NB4 (cell line): Measurements from ENCODE around the gene RNF126.

Source experiments
- POLR2A ChIP-seq: IDR thresholded peaks from 2 replicates; pipeline ENCODE4 v1.6.1; 2011; ENCODE audit warnings: mild to moderate bottlenecking; ENCODE audit not compliant: insufficient read length; ENCODE audit errors: extremely low read depth
- TF ChIP-seq, protein P1 (sequence below): IDR thresholded peaks from one replicate; pipeline ENCODE4 v1.5.1; 2012; ENCODE audit warnings: low read depth, low read length

DNA sequence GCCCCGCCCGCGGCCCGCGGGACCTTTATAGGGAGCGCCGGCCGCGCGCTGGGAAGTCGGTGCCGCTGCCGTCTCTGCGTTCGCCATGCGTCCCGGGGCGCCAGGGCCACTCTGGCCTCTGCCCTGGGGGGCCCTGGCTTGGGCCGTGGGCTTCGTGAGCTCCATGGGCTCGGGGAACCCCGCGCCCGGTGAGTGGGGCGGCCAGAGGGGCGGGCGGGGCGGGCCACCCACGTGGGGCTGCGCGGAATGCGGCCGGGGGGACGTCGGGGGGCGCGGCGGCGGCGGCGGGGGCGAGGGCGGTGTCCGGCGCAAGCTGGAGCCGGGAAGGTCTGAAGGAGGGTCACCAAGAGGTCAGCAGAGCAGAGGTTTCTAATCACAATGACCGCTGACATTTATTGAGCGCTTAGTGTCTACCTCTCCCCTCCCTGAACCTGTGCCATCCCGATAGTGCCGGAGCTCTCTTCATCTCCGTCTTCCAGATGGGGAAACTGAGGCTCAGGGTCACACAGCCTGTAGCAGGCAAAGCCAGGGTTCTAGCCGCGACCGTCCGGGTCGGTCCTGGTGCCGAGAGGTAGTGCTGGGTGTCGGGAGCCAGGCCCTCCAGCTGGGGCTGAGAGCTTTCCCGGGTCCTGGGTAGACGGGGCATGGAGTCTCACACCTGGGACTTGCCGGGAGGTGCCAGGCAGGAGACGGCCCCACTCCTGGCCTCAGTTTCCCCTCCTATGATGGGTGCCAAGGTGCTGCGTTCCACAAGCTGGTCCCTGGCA is 13.5 kb upstream of the RNF126 start, which contains the start of gene FSTL3:
- TF ChIP-seq, protein P1, sequence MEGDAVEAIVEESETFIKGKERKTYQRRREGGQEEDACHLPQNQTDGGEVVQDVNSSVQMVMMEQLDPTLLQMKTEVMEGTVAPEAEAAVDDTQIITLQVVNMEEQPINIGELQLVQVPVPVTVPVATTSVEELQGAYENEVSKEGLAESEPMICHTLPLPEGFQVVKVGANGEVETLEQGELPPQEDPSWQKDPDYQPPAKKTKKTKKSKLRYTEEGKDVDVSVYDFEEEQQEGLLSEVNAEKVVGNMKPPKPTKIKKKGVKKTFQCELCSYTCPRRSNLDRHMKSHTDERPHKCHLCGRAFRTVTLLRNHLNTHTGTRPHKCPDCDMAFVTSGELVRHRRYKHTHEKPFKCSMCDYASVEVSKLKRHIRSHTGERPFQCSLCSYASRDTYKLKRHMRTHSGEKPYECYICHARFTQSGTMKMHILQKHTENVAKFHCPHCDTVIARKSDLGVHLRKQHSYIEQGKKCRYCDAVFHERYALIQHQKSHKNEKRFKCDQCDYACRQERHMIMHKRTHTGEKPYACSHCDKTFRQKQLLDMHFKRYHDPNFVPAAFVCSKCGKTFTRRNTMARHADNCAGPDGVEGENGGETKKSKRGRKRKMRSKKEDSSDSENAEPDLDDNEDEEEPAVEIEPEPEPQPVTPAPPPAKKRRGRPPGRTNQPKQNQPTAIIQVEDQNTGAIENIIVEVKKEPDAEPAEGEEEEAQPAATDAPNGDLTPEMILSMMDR = no peak
- no peak for TF ChIP-seq POLR2A
